Loucy (cell line): ENCODE measurements around the gene STX10.
"Not testable (repeated sequence)": the region's sequence is repeated elsewhere in the genome, so short reads cannot be mapped to it uniquely, and the experiment has no call there.

Source experiments
- EZH2phosphoT487 ChIP-seq: fragments of 200-600 bp; IDR thresholded peaks from 2 replicates; pipeline ENCODE4 v1.6.1; 2018; ENCODE audit warnings: antibody characterized with exemption, mild to moderate bottlenecking, moderate library complexity, borderline replicate concordance
- TF ChIP-seq, protein P1 (sequence below): fragments of 200-600 bp; sonication (generic); conservative IDR thresholded peaks from 2 replicates; pipeline ENCODE4 v1.5.1; 2014; ENCODE audit warnings: mild to moderate bottlenecking, antibody characterized with exemption, low read length

DNA sequence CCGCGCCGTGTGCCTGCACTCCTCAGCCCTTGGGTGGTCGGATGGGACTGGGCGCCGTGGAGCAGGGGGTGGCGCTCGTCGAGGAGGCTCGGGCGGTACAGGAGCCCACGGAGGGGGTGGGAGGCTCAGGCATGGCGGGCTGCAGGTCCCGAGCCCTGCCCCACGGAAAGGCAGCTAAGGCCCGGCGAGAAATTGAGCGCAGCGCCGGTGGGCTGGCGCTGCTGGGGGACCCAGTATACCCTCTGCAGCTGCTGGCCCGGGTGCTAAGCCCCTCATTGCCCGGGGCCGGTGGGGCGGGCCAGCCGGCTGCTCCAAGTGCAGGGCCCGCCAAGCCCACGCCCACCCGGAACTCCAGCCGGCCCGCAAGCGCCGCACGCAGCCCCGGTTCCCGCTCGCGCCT lies 36.5 kb upstream of the STX10 start:
- TF ChIP-seq, protein P1, sequence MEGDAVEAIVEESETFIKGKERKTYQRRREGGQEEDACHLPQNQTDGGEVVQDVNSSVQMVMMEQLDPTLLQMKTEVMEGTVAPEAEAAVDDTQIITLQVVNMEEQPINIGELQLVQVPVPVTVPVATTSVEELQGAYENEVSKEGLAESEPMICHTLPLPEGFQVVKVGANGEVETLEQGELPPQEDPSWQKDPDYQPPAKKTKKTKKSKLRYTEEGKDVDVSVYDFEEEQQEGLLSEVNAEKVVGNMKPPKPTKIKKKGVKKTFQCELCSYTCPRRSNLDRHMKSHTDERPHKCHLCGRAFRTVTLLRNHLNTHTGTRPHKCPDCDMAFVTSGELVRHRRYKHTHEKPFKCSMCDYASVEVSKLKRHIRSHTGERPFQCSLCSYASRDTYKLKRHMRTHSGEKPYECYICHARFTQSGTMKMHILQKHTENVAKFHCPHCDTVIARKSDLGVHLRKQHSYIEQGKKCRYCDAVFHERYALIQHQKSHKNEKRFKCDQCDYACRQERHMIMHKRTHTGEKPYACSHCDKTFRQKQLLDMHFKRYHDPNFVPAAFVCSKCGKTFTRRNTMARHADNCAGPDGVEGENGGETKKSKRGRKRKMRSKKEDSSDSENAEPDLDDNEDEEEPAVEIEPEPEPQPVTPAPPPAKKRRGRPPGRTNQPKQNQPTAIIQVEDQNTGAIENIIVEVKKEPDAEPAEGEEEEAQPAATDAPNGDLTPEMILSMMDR: not testable (repeated sequence)
- not testable (repeated sequence) for TF ChIP-seq EZH2phosphoT487
